Retinal pigment epithelial cell (primary cell): Measurements from ENCODE around the gene INPP4B.

Experiments
- DNase-seq: peaks from one replicate; pipeline ENCODE4 v3.0.0-alpha.2; 2010; ENCODE audit warnings: low read depth
- H3K4me3 ChIP-seq: 2 replicates; pipeline ENCODE4 v1.5.1; 2011; ENCODE audit warnings: mild to moderate bottlenecking, low read length, control low read depth, moderate library complexity
- CTCF ChIP-seq: conservative IDR thresholded peaks from 2 replicates; pipeline ENCODE4 v1.5.1; 2011; ENCODE audit warnings: low read depth, low read length, control low read depth, inconsistent platforms

Gene INPP4B

GRCh38 chr4:142614621-142615323 is 231.3 kb downstream of the INPP4B start:
- no peak for DNase-seq
- no peak for TF ChIP-seq CTCF

GRCh38 chr4:142607976-142608375 is 238.1 kb downstream of the INPP4B start:
- DNase-seq: no peak
- no peak for TF ChIP-seq CTCF
- H3K4me3 ChIP-seq: no peak overlapping the region

More at GRCh38 chr4:142614621-142615323, 231.3 kb downstream of the INPP4B start:
- no peak overlapping the region for H3K4me3 ChIP-seq

GRCh38 chr4:142600952-142601351 is 245.1 kb downstream of the INPP4B start:
- DNase-seq: no peak
- TF ChIP-seq CTCF: no peak
- no peak overlapping the region for H3K4me3 ChIP-seq

- no peak for TF ChIP-seq CTCF
- no peak for DNase-seq
- no peak overlapping the region for H3K4me3 ChIP-seq
Measured at GRCh38 chr4:142598132-142598531, 248.0 kb downstream of the INPP4B start.

GRCh38 chr4:142596595-142596994 is 249.5 kb downstream of the INPP4B start:
- TF ChIP-seq CTCF: no peak
- DNase-seq: no peak
- no peak overlapping the region for H3K4me3 ChIP-seq

GRCh38 chr4:142596121-142596520 is 250.0 kb downstream of the INPP4B start:
- DNase-seq: no peak
- no peak overlapping the region for H3K4me3 ChIP-seq
- no peak for TF ChIP-seq CTCF

GRCh38 chr4:142595222-142595871 is 250.8 kb downstream of the INPP4B start:
- H3K4me3 ChIP-seq: no peak overlapping the region
- no peak for DNase-seq
- TF ChIP-seq CTCF: no peak
